ENCODE data around the gene OXSR1.

DNA sequence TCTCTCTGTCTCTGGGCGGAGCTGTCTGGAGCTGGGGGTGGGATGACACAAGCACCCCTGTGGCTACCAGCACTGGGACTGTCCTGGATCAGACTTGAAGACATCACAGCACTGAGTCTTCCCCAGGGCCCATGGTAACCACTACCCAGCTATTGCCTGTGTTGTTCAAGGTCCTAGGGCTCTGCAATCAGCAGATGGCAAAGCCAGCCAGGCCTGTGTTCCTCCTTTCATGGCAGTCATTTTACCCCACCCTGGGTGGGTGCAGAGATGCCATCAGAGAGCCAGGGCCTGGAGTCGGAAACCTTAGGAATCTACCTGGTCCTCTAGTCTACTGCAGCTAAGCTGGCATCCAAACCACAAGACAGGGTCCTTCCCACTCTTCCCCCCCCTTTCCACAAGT, 38.4 kb downstream of the OXSR1 start:
- TF ChIP-seq EP300 (IDR thresholded peaks at IDR 0.05) = no peak
- TF ChIP-seq, protein P1, sequence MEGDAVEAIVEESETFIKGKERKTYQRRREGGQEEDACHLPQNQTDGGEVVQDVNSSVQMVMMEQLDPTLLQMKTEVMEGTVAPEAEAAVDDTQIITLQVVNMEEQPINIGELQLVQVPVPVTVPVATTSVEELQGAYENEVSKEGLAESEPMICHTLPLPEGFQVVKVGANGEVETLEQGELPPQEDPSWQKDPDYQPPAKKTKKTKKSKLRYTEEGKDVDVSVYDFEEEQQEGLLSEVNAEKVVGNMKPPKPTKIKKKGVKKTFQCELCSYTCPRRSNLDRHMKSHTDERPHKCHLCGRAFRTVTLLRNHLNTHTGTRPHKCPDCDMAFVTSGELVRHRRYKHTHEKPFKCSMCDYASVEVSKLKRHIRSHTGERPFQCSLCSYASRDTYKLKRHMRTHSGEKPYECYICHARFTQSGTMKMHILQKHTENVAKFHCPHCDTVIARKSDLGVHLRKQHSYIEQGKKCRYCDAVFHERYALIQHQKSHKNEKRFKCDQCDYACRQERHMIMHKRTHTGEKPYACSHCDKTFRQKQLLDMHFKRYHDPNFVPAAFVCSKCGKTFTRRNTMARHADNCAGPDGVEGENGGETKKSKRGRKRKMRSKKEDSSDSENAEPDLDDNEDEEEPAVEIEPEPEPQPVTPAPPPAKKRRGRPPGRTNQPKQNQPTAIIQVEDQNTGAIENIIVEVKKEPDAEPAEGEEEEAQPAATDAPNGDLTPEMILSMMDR (IDR thresholded peaks at IDR 0.05) = no peak

Data from stomach (tissue), 4 donors.